HEK293 (cell line): ENCODE measurements around the gene SLC12A8.

ENCODE experiments used
- CTCF ChIA-PET: fragments of 350-600 bp; formaldehyde crosslinking; extraction: SDS; loops from one replicate; lab custom pipeline; 2021; ENCODE audit warnings: antibody characterized with exemption; lab: Yijun Ruan, JAX
- POLR2A ChIA-PET: fragments of 300-600 bp; formaldehyde crosslinking; extraction: SDS; loops from one replicate; lab custom pipeline; 2020; ENCODE audit warnings: antibody characterized with exemption, inconsistent platforms; lab: Yijun Ruan, JAX
- H3K27ac ChIP-seq: fragments of 200-500 bp; sonication (Bioruptor generic); 2 replicates; pipeline ENCODE4 v1.5.1; 2014; ENCODE audit warnings: low read depth, low read length, control low read depth, inconsistent platforms; ENCODE audit errors: extremely low read depth
- H3K36me3 ChIP-seq, 2 experiments: fragments of 200-500 bp in 1 of 2; sonication (Bioruptor generic) in 1 of 2; 1 replicate in 1 of 2; 2 replicates in 1 of 2; pipeline ENCODE4 v1.5.1; 2014 to 2017; ENCODE audit warnings: inconsistent platforms in 2 of 2, low read length in 2 of 2; ENCODE audit not compliant: control insufficient read depth in 2 of 2, insufficient read depth in 1 of 2
- H3K4me1 ChIP-seq: fragments of 200-500 bp; sonication (Bioruptor generic); 2 replicates; pipeline ENCODE4 v1.5.1; 2014; ENCODE audit warnings: mild to moderate bottlenecking, low read length, inconsistent platforms; ENCODE audit not compliant: control insufficient read depth, insufficient read depth
- H3K4me3 ChIP-seq: 2 replicates; pipeline ENCODE4 v1.5.1; 2011; ENCODE audit warnings: low read depth, mild to moderate bottlenecking, control low read depth, low read length, moderate library complexity
- H3K9me3 ChIP-seq: fragments of 200-500 bp; sonication (Bioruptor generic); 2 replicates; pipeline ENCODE4 v1.5.1; 2014; ENCODE audit warnings: low read depth, low read length, inconsistent platforms; ENCODE audit not compliant: control insufficient read depth, insufficient read depth
- ATF2 ChIP-seq: fragments of 450-650 bp; formaldehyde crosslinking; IDR thresholded peaks from 2 replicates; pipeline ENCODE4 v1.5.1; 2016; ENCODE audit warnings: missing biosample characterization, missing genetic modification characterization, low read depth
- KLF16 ChIP-seq: fragments of 450-650 bp; formaldehyde crosslinking; IDR thresholded peaks from 2 replicates; pipeline ENCODE4 v1.5.1; 2017; ENCODE audit warnings: missing biosample characterization, missing genetic modification characterization
- KLF17 ChIP-seq: fragments of 450-650 bp; formaldehyde crosslinking; IDR thresholded peaks from 2 replicates; pipeline ENCODE4 v1.5.1; 2016; ENCODE audit warnings: missing biosample characterization, missing genetic modification characterization
- KLF8 ChIP-seq: fragments of 450-650 bp; formaldehyde crosslinking; IDR thresholded peaks from 2 replicates; pipeline ENCODE4 v1.5.1; 2016; ENCODE audit warnings: missing biosample characterization, missing genetic modification characterization
- PATZ1 ChIP-seq: fragments of 450-650 bp; formaldehyde crosslinking; IDR thresholded peaks from 2 replicates; pipeline ENCODE4 v1.5.1; 2016; ENCODE audit warnings: missing biosample characterization, missing genetic modification characterization
- SCRT2 ChIP-seq: fragments of 450-650 bp; formaldehyde crosslinking; IDR thresholded peaks from 2 replicates; pipeline ENCODE4 v1.5.1; 2016; ENCODE audit warnings: missing biosample characterization, missing genetic modification characterization
- YY1 ChIP-seq: fragments of 450-650 bp; formaldehyde crosslinking; IDR thresholded peaks from 2 replicates; pipeline ENCODE4 v1.5.1; 2018; ENCODE audit warnings: missing biosample characterization, missing genetic modification characterization
- ZFP69B ChIP-seq: fragments of 450-650 bp; formaldehyde crosslinking; IDR thresholded peaks from 2 replicates; pipeline ENCODE4 v1.5.1; 2016; ENCODE audit warnings: missing biosample characterization, missing genetic modification characterization
- ZNF133 ChIP-seq: fragments of 450-650 bp; formaldehyde crosslinking; IDR thresholded peaks from 2 replicates; pipeline ENCODE4 v1.5.1; 2016; ENCODE audit warnings: missing biosample characterization, missing genetic modification characterization
- ZNF157 ChIP-seq: fragments of 450-650 bp; formaldehyde crosslinking; IDR thresholded peaks from 2 replicates; pipeline ENCODE4 v1.5.1; 2016; ENCODE audit warnings: missing biosample characterization, missing genetic modification characterization
- ZNF175 ChIP-seq: fragments of 450-650 bp; formaldehyde crosslinking; IDR thresholded peaks from 2 replicates; pipeline ENCODE4 v1.5.1; 2016; ENCODE audit warnings: missing biosample characterization, missing genetic modification characterization
- ZNF211 ChIP-seq: fragments of 450-650 bp; formaldehyde crosslinking; IDR thresholded peaks from 2 replicates; pipeline ENCODE4 v1.5.1; 2016; ENCODE audit warnings: low read depth, missing biosample characterization, missing genetic modification characterization
- ZNF214 ChIP-seq: fragments of 450-650 bp; formaldehyde crosslinking; IDR thresholded peaks from 2 replicates; pipeline ENCODE4 v1.5.1; 2017; ENCODE audit warnings: missing biosample characterization, mild to moderate bottlenecking, missing genetic modification characterization, borderline replicate concordance
- ZNF23 ChIP-seq: fragments of 450-650 bp; formaldehyde crosslinking; IDR thresholded peaks from 2 replicates; pipeline ENCODE4 v1.5.1; 2016; ENCODE audit warnings: missing biosample characterization, missing genetic modification characterization, borderline replicate concordance
- ZNF274 ChIP-seq, 2 experiments: fragments of 200-500 bp in 1 of 2; fragments of 450-650 bp in 1 of 2; sonication (Bioruptor generic) in 1 of 2; formaldehyde crosslinking in 1 of 2; IDR thresholded peaks; 2 replicates each; pipeline versions ENCODE4 v1.5.1 to v1.6.1; 2014 to 2016; ENCODE audit warnings: borderline replicate concordance in 1 of 2, inconsistent platforms in 1 of 2, low read length in 1 of 2, missing biosample characterization in 1 of 2, missing genetic modification characterization in 1 of 2
- ZNF350 ChIP-seq: fragments of 450-650 bp; formaldehyde crosslinking; IDR thresholded peaks from 2 replicates; pipeline ENCODE4 v1.5.0; 2017; ENCODE audit warnings: missing biosample characterization, mild to moderate bottlenecking, missing genetic modification characterization
- ZNF433 ChIP-seq: fragments of 450-650 bp; formaldehyde crosslinking; IDR thresholded peaks from 2 replicates; pipeline ENCODE4 v1.5.1; 2016; ENCODE audit warnings: missing biosample characterization, missing genetic modification characterization, low read depth
- ZNF529 ChIP-seq: fragments of 450-650 bp; formaldehyde crosslinking; IDR thresholded peaks from 2 replicates; pipeline ENCODE4 v1.5.1; 2017; ENCODE audit warnings: missing genetic modification characterization, missing biosample characterization; ENCODE audit not compliant: insufficient replicate concordance
- ZNF560 ChIP-seq: fragments of 450-650 bp; formaldehyde crosslinking; IDR thresholded peaks from 2 replicates; pipeline ENCODE4 v1.5.1; 2017; ENCODE audit warnings: missing biosample characterization, missing genetic modification characterization, borderline replicate concordance
- ZNF580 ChIP-seq: fragments of 450-650 bp; formaldehyde crosslinking; IDR thresholded peaks from 2 replicates; pipeline ENCODE4 v1.5.1; 2016; ENCODE audit warnings: missing biosample characterization, missing genetic modification characterization
- ZNF660 ChIP-seq: fragments of 450-650 bp; IDR thresholded peaks from 2 replicates; pipeline ENCODE4 v1.5.1; 2018; ENCODE audit warnings: missing biosample characterization, mild to moderate bottlenecking, missing genetic modification characterization
- ZNF664 ChIP-seq: fragments of 450-650 bp; formaldehyde crosslinking; IDR thresholded peaks from 2 replicates; pipeline ENCODE4 v1.5.1; 2016; ENCODE audit warnings: missing biosample characterization, missing genetic modification characterization
- ZNF837 ChIP-seq: fragments of 450-650 bp; formaldehyde crosslinking; IDR thresholded peaks from 2 replicates; pipeline ENCODE4 v1.5.1; 2016; ENCODE audit warnings: missing biosample characterization, missing genetic modification characterization
- TF ChIP-seq, protein P1 (sequence below): fragments of 450-650 bp; formaldehyde crosslinking; IDR thresholded peaks from 2 replicates; pipeline ENCODE4 v1.5.1; 2017; ENCODE audit warnings: missing biosample characterization, missing genetic modification characterization

Gene SLC12A8

DNA sequence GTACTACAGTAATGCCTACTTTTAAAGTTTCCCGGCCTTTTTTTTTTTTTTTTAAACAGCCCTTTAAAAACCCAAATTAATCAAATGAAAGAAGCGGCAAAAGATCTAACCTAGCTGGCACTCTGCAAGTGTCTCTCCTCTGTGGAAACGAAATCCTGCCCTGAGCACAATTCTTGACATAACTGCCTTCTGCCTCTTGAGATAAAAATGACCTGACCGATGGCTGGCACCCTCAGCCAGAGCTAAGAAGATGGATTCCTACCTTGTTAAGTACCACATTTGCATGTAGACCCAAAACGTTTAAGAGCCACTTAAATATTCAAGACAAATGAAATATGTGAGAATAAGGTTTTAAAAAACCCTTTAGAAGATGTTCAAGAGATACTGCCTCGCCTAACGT is 16.6 kb upstream of the SLC12A8 start:
- Histone ChIP-seq H3K36me3 (peaks cover 0 to 23% of the 10 kb centered on the region in 2 experiments; a peak in 1 of 3 replicates), H3K27ac (no peak overlapping the region), H3K4me1 (no peaks in the 10 kb centered on the region), H3K4me3 (no peak overlapping the region), H3K9me3 (no peaks in the 10 kb centered on the region)
- POLR2A ChIA-PET = no interaction called here
- TF ChIP-seq ZNF175 (tag by site-specific recombination) (no peak), ZFP69B (tag by site-specific recombination) (no peak), KLF16 (tag by site-specific recombination) (no peak), ZNF274 (IDR thresholded peaks at IDR 0.05; ENCODE audit: low read length) (no peak), ZNF274 (tag by site-specific recombination; IDR thresholded peaks at IDR 0.05; ENCODE audit: borderline replicate concordance) (no peak), ZNF433 (tag by site-specific recombination) (no peak), ZNF214 (tag by site-specific recombination) (no peak), SCRT2 (no peak), ZNF157 (tag by site-specific recombination) (no peak)
- CTCF ChIA-PET = interaction anchor here (0.7 kb wide), 1 partner anchor 357 kb away, joined by 4 read pairs; no protein-coding TSS in a partner anchor

DNA sequence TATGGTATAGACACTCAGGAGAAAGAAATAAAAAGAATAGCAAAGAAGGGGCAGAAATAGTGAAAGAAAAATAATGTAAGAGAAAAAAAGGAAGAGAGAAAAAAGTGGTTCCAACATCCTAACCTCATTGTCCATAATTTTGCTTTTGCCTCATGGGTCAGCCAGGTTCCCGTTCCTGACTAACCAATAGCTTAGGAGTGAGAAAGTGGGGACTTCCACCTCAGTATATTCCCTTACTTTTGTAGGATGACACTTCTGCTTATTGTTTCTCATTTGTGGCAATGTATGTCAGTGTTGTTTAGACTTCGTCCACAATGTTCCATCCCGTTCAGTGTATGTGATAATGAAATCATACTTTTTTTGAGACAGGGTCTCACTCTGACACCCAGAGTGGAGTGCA is 9.3 kb upstream of the SLC12A8 start:
- no peaks in the 10 kb centered on the region for H3K36me3 ChIP-seq
- H3K4me1 ChIP-seq = no peaks in the 10 kb centered on the region
- POLR2A ChIA-PET = no interaction called here
- CTCF ChIA-PET = interaction anchor here (0.8 kb wide), 1 partner anchor 235 kb away, joined by 3 read pairs; no protein-coding TSS in a partner anchor
- no peaks in the 10 kb centered on the region for H3K9me3 ChIP-seq
- H3K4me3 ChIP-seq = no peak overlapping the region
- TF ChIP-seq PATZ1 (tag by site-specific recombination) (no peak), ZNF664 (tag by site-specific recombination) (no peak), YY1 (tag by site-specific recombination) (no peak), KLF8 (tag by site-specific recombination) (no peak), ZNF837 (tag by site-specific recombination) (no peak), ZNF350 (tag by site-specific recombination) (no peak), ZNF23 (tag by site-specific recombination) (no peak), KLF17 (no peak), ZNF560 (no peak)
- TF ChIP-seq, all 188 proteins: peak for 0
- H3K27ac ChIP-seq = no peak overlapping the region

- H3K27ac ChIP-seq = no peak overlapping the region
- ChIA-PET POLR2A (no interaction called here), CTCF (interaction anchor here (0.6 kb wide), 1 partner anchor 245 kb away, joined by 3 read pairs; no protein-coding TSS in a partner anchor)
- H3K4me1 ChIP-seq = no peaks in the 10 kb centered on the region
- H3K4me3 ChIP-seq = no peak overlapping the region
- H3K36me3 ChIP-seq = no peaks in the 10 kb centered on the region
- no peaks in the 10 kb centered on the region for H3K9me3 ChIP-seq
- TF ChIP-seq ATF2 (tag by site-specific recombination) (no peak), ZNF133 (no peak), ZNF837 (tag by site-specific recombination) (no peak), ZNF560 (no peak), ZNF211 (no peak), ZNF529 (tag by site-specific recombination) (no peak), ZNF580 (no peak), ZNF660 (tag by site-specific recombination) (no peak)
- TF ChIP-seq, protein P1, sequence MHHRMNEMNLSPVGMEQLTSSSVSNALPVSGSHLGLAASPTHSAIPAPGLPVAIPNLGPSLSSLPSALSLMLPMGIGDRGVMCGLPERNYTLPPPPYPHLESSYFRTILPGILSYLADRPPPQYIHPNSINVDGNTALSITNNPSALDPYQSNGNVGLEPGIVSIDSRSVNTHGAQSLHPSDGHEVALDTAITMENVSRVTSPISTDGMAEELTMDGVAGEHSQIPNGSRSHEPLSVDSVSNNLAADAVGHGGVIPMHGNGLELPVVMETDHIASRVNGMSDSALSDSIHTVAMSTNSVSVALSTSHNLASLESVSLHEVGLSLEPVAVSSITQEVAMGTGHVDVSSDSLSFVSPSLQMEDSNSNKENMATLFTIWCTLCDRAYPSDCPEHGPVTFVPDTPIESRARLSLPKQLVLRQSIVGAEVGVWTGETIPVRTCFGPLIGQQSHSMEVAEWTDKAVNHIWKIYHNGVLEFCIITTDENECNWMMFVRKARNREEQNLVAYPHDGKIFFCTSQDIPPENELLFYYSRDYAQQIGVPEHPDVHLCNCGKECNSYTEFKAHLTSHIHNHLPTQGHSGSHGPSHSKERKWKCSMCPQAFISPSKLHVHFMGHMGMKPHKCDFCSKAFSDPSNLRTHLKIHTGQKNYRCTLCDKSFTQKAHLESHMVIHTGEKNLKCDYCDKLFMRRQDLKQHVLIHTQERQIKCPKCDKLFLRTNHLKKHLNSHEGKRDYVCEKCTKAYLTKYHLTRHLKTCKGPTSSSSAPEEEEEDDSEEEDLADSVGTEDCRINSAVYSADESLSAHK = no peak
Measured at GRCh38 chr3:125220727-125221429, 8.3 kb upstream of the SLC12A8 start.
